Measurements from ENCODE around the gene CLSTN1. TPM values are rescaled to one million over a fixed set of nuclear protein-coding genes. Genes with fewer than 3 reads are reported as not detected.

CLSTN1 gene
- total and polyA plus RNA-seq, 2 donors from 2014 or later = 114 to 158 TPM

- no peaks in the 10 kb centered on the region for H3K4me1 ChIP-seq (ENCODE audit: control insufficient read depth in 2 of 3, insufficient read depth in 2 of 3, low read depth in 1 of 3, low read length in 3 of 3)
- no peak overlapping the region for H3K9ac ChIP-seq (ENCODE audit: low read length in 3 of 3)
- no peak overlapping the region for H3K27ac ChIP-seq (ENCODE audit: low read depth in 2 of 2, low read length in 2 of 2)
- no peak for TF ChIP-seq CTCF (IDR thresholded peaks at IDR 0.05; ENCODE audit: borderline replicate concordance, extremely low read depth, insufficient read depth)
- no peaks in the 10 kb centered on the region for H3K36me3 ChIP-seq (ENCODE audit: control insufficient read depth in 2 of 3, insufficient read depth in 3 of 3, low read length in 3 of 3)
- H3K4me3 ChIP-seq (ENCODE audit: low read length in 3 of 3) = no peak overlapping the region
- peaks cover 0 to 2% (median 0%) of the 10 kb centered on the region in 3 donors for H3K9me3 ChIP-seq (ENCODE audit: control insufficient read depth in 2 of 3, insufficient read depth in 1 of 3, low read length in 3 of 3)
- no peaks in the 10 kb centered on the region for H3K27me3 ChIP-seq (ENCODE audit: control insufficient read depth, insufficient read depth, low read length)
- intact Hi-C loops (cut with DNase I) = no loop called here
- DNase-seq (no peak), FAIRE-seq (no peak)
Measured at GRCh38 chr1:9701665-9702064, 122.1 kb downstream of the CLSTN1 start.

DNA sequence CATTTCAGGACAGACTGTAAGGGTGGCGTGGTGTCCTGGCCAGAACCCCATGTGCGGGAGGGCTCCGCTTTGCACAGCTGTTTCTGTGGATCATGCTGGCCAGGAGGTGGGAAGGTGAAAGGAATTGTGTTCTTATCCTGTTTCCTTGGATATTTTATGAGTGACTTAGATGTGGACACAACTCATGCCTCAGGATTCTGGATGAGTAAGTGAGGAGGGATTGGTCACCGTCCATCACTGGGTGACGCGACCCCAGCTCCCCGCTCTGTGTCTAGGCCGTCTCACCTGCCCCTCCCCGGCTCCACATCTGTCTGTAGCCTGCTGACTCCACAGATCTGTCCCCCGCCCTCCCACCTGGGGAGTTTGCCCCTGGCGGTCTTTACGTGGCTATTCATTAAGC lies 123.4 kb downstream of the CLSTN1 start:
- no peak for FAIRE-seq
- no peaks in the 10 kb centered on the region for H3K36me3 ChIP-seq (ENCODE audit: control insufficient read depth in 2 of 3, insufficient read depth in 3 of 3, low read length in 3 of 3)
- no peaks in the 10 kb centered on the region for H3K4me1 ChIP-seq (ENCODE audit: control insufficient read depth in 2 of 3, insufficient read depth in 2 of 3, low read depth in 1 of 3, low read length in 3 of 3)
- no peak overlapping the region for H3K27ac ChIP-seq (ENCODE audit: low read depth in 2 of 2, low read length in 2 of 2)
- DNase-seq = no peak
- no peak for TF ChIP-seq CTCF (IDR thresholded peaks at IDR 0.05; ENCODE audit: borderline replicate concordance, extremely low read depth, insufficient read depth)
- H3K4me3 ChIP-seq (ENCODE audit: low read length in 3 of 3) = no peak overlapping the region
- H3K9ac ChIP-seq (ENCODE audit: low read length in 3 of 3) = no peak overlapping the region
- peaks cover 0 to 2% (median 0%) of the 10 kb centered on the region in 3 donors for H3K9me3 ChIP-seq (ENCODE audit: control insufficient read depth in 2 of 3, insufficient read depth in 1 of 3, low read length in 3 of 3)
- no peaks in the 10 kb centered on the region for H3K27me3 ChIP-seq (ENCODE audit: control insufficient read depth, insufficient read depth, low read length)
- intact Hi-C loops (cut with DNase I) = no loop called here

DNA sequence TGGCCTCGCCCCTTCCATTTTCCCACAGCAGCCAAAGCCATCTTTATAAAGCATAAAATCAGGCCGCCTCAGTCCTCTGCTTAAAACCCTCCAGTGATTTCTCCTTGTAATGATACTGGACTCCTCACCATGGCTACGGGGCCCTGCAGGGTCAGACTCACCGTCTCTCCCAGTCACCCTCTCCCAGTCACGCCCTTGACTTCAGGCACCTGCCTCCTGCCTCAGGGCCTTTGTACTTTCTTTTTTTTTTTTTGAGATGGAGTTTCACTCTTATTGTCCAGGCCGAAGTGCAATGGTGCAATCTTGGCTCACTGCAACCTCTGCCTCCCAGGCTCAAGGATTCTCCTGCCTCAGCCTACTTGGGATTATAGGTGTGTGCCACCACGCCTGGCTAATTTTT lies 124.4 kb downstream of the CLSTN1 start:
- TF ChIP-seq CTCF (IDR thresholded peaks at IDR 0.05; ENCODE audit: borderline replicate concordance, extremely low read depth, insufficient read depth) = no peak
- Histone ChIP-seq H3K9ac (ENCODE audit: low read length in 3 of 3) (no peak overlapping the region), H3K27ac (ENCODE audit: low read depth in 2 of 2, low read length in 2 of 2) (no peak overlapping the region), H3K27me3 (ENCODE audit: control insufficient read depth, insufficient read depth, low read length) (no peaks in the 10 kb centered on the region), H3K9me3 (ENCODE audit: control insufficient read depth in 2 of 3, insufficient read depth in 1 of 3, low read length in 3 of 3) (peaks cover 0 to 2% (median 0%) of the 10 kb centered on the region in 3 donors), H3K4me1 (ENCODE audit: control insufficient read depth in 2 of 3, insufficient read depth in 2 of 3, low read depth in 1 of 3, low read length in 3 of 3) (no peaks in the 10 kb centered on the region), H3K4me3 (ENCODE audit: low read length in 3 of 3) (no peak overlapping the region), H3K36me3 (ENCODE audit: control insufficient read depth in 2 of 3, insufficient read depth in 3 of 3, low read length in 3 of 3) (no peaks in the 10 kb centered on the region)
- intact Hi-C loops (cut with DNase I) = no loop called here
- DNase-seq (no peak), FAIRE-seq (no peak)

GRCh38 chr1:9696793-9697192 lies 127.0 kb downstream of the CLSTN1 start:
- FAIRE-seq (no peak), DNase-seq (no peak)
- no peak overlapping the region for H3K9ac ChIP-seq (ENCODE audit: low read length in 3 of 3)
- no peaks in the 10 kb centered on the region for H3K27me3 ChIP-seq (ENCODE audit: control insufficient read depth, insufficient read depth, low read length)
- no peak overlapping the region for H3K27ac ChIP-seq (ENCODE audit: low read depth in 2 of 2, low read length in 2 of 2)
- H3K4me3 ChIP-seq (ENCODE audit: low read length in 3 of 3) = no peak overlapping the region
- TF ChIP-seq CTCF (IDR thresholded peaks at IDR 0.05; ENCODE audit: borderline replicate concordance, extremely low read depth, insufficient read depth) = no peak
- no peaks in the 10 kb centered on the region for H3K9me3 ChIP-seq (ENCODE audit: control insufficient read depth in 2 of 3, insufficient read depth in 1 of 3, low read length in 3 of 3)
- H3K36me3 ChIP-seq (ENCODE audit: control insufficient read depth in 2 of 3, insufficient read depth in 3 of 3, low read length in 3 of 3) = no peaks in the 10 kb centered on the region
- H3K4me1 ChIP-seq (ENCODE audit: control insufficient read depth in 2 of 3, insufficient read depth in 2 of 3, low read depth in 1 of 3, low read length in 3 of 3) = no peaks in the 10 kb centered on the region
- intact Hi-C loops (cut with DNase I) = no loop called here
